Naive thymus-derived CD4-positive, alpha-beta T cell (primary cell): ENCODE results near the gene USP17L5. TPM values are rescaled to one million over a fixed set of nuclear protein-coding genes. Genes with fewer than 3 reads are reported as not detected.
"Not testable (repeated sequence)": the region's sequence is repeated elsewhere in the genome, so short reads cannot be mapped to it uniquely, and the experiment has no call there.

Source experiments
- ATAC-seq: fragments of 150-1000 bp; cut with Tn5 transposase; 2 replicates; pipeline ENCODE4 v1.10.0; 2021; ENCODE audit warnings: mild to moderate bottlenecking, moderate library complexity
- CTCF ChIA-PET: fragments of 350-600 bp; sonication (Branson Sonifier 250); formaldehyde crosslinking; loops from one replicate; lab custom pipeline; 2021; ENCODE audit warnings: antibody characterized with exemption; lab: Charles Lee
- POLR2A ChIA-PET: fragments of 350-600 bp; sonication (Branson Sonifier 250); formaldehyde crosslinking; loops from one replicate; lab custom pipeline; 2021; ENCODE audit warnings: antibody characterized with exemption, inconsistent platforms; lab: Charles Lee
- DNase-seq, 9 donors: peaks; one replicate each; pipeline versions ENCODE4 v3.0.0 to v3.0.0-alpha.2; 2020 to 2022; ENCODE audit warnings: mixed read lengths in 1 of 9
- H3K27ac ChIP-seq: one replicate; pipeline ENCODE4 v1.7.0; 2013; ENCODE audit warnings: mild to moderate bottlenecking, low read depth, low read length, moderate library complexity
- H3K27me3 ChIP-seq, 2 donors: one replicate each; pipeline ENCODE4 v1.7.0; 2013; ENCODE audit warnings: low read length in 2 of 2, mild to moderate bottlenecking in 2 of 2, moderate library complexity in 2 of 2; ENCODE audit not compliant: control insufficient read depth in 2 of 2, insufficient read depth in 2 of 2
- H3K36me3 ChIP-seq, 3 experiments: 1 replicate in 2 of 3; 2 replicates in 1 of 3; pipeline ENCODE4 v1.7.0; 2013; ENCODE audit warnings: low read length in 3 of 3, mild to moderate bottlenecking in 3 of 3, moderate library complexity in 1 of 3; ENCODE audit not compliant: insufficient read depth in 3 of 3, control insufficient read depth in 2 of 3
- H3K4me1 ChIP-seq, 2 donors: one replicate each; pipeline ENCODE4 v1.7.0; 2013; ENCODE audit warnings: low read length in 2 of 2, mild to moderate bottlenecking in 2 of 2, moderate library complexity in 1 of 2; ENCODE audit not compliant: control insufficient read depth in 2 of 2, insufficient read depth in 2 of 2
- H3K4me3 ChIP-seq: 2 replicates; pipeline ENCODE4 v1.7.0; 2013; ENCODE audit warnings: mild to moderate bottlenecking, low read length
- H3K9me3 ChIP-seq, 3 experiments: 1 replicate in 2 of 3; 2 replicates in 1 of 3; pipeline ENCODE4 v1.7.0; 2013; ENCODE audit warnings: low read length in 3 of 3; ENCODE audit not compliant: control insufficient read depth in 2 of 3
- H3K27ac Mint-ChIP-seq, 9 donors: one replicate each; pipeline ENCODE4 v1.8.0; 2020 to 2022; ENCODE audit warnings: mixed read lengths in 9 of 9, mild to moderate bottlenecking in 8 of 9, moderate library complexity in 5 of 9, inconsistent platforms in 2 of 9
- H3K27me3 Mint-ChIP-seq, 5 donors: one replicate each; pipeline ENCODE4 v1.8.0; 2021 to 2022; ENCODE audit warnings: mixed read lengths in 5 of 5, mild to moderate bottlenecking in 1 of 5
- H3K36me3 Mint-ChIP-seq, 5 donors: one replicate each; pipeline ENCODE4 v1.8.0; 2020 to 2022; ENCODE audit warnings: mixed read lengths in 5 of 5, mild to moderate bottlenecking in 3 of 5, inconsistent platforms in 1 of 5
- H3K4me1 Mint-ChIP-seq, 7 donors: one replicate each; pipeline ENCODE4 v1.8.0; 2020 to 2022; ENCODE audit warnings: mixed read lengths in 7 of 7, mild to moderate bottlenecking in 3 of 7, inconsistent platforms in 1 of 7
- H3K4me3 Mint-ChIP-seq, 10 donors: one replicate each; pipeline ENCODE4 v1.8.0; 2020 to 2022; ENCODE audit warnings: mild to moderate bottlenecking in 10 of 10, mixed read lengths in 10 of 10, moderate library complexity in 6 of 10, inconsistent platforms in 2 of 10
- H3K9me3 Mint-ChIP-seq, 11 donors: one replicate each; pipeline ENCODE4 v1.8.0; 2020 to 2022; ENCODE audit warnings: mixed read lengths in 11 of 11, mild to moderate bottlenecking in 4 of 11, inconsistent platforms in 1 of 11, moderate library complexity in 1 of 11
- intact Hi-C, 2 donors: fragments of 100-400 bp; cut with micrococcal nuclease; formaldehyde crosslinking; loops; one replicate each; pipeline ENCODE4 v1.15.1; 2023
- polyA plus RNA-seq, 2 donors: library from polyadenylated mRNA; unstranded; fragments of 300-500 nt; fragmentation: Illumina TruSeq; gene quantifications; one replicate each; pipeline ENCODE4 v1.2.3, GENCODE V29; 2021
- total RNA-seq, 6 experiments: library from RNA in 5 of 6; stranded (reverse) in 5 of 6; gene quantifications; 1 replicate in 5 of 6; 2 replicates in 1 of 6; pipeline ENCODE4 v1.2.3 and lab custom pipeline; 2021 to 2026

USP17L5 gene
- total and polyA plus RNA-seq, 7 experiments from 2014 or later, result not detected

- H3K9me3 Mint-ChIP-seq, DNase-seq, H3K27ac ChIP-seq, H3K4me1 ChIP-seq, H3K27me3 ChIP-seq, H3K4me3 ChIP-seq, ATAC-seq, H3K36me3 ChIP-seq, POLR2A ChIA-PET, H3K27ac Mint-ChIP-seq, H3K4me3 Mint-ChIP-seq, intact Hi-C loops, CTCF ChIA-PET, H3K4me1 Mint-ChIP-seq, H3K36me3 Mint-ChIP-seq, H3K9me3 ChIP-seq, H3K27me3 Mint-ChIP-seq: not testable (repeated sequence)
Measured at GRCh38 chr4:9350866-9351265, 11.7 kb downstream of the USP17L5 start.

- H3K9me3 Mint-ChIP-seq, CTCF ChIA-PET, H3K27me3 Mint-ChIP-seq, H3K27ac ChIP-seq, H3K36me3 ChIP-seq, H3K27ac Mint-ChIP-seq, intact Hi-C loops, H3K9me3 ChIP-seq, H3K36me3 Mint-ChIP-seq, H3K4me1 Mint-ChIP-seq, H3K27me3 ChIP-seq, DNase-seq, H3K4me3 ChIP-seq, H3K4me3 Mint-ChIP-seq, H3K4me1 ChIP-seq, ATAC-seq, POLR2A ChIA-PET: not testable (repeated sequence)
Measured at GRCh38 chr4:9353338-9353737, 14.1 kb downstream of the USP17L5 start, which contains the start of gene USP17L29. TSS of gene USP17L29 (plus strand) at chr4:9353638. CDS start at chr4:9353638, 0 bp downstream.

GRCh38 chr4:9362829-9363228 lies 23.6 kb downstream of the USP17L5 start, which contains the start of gene USP17L30:
TSS of gene USP17L30 (plus strand) at chr4:9363129. CDS start at chr4:9363129, 0 bp downstream.
- H3K4me3 ChIP-seq, H3K36me3 ChIP-seq, H3K9me3 Mint-ChIP-seq, H3K27ac Mint-ChIP-seq, POLR2A ChIA-PET, H3K27me3 ChIP-seq, H3K27me3 Mint-ChIP-seq, CTCF ChIA-PET, H3K36me3 Mint-ChIP-seq, DNase-seq, H3K9me3 ChIP-seq, H3K4me1 Mint-ChIP-seq, ATAC-seq, H3K4me1 ChIP-seq, H3K27ac ChIP-seq, H3K4me3 Mint-ChIP-seq, intact Hi-C loops: not testable (repeated sequence)

GRCh38 chr4:9379881-9380280 lies 40.7 kb downstream of the USP17L5 start:
- H3K27me3 ChIP-seq, H3K27me3 Mint-ChIP-seq, intact Hi-C loops, H3K4me1 Mint-ChIP-seq, H3K9me3 Mint-ChIP-seq, H3K36me3 Mint-ChIP-seq, H3K36me3 ChIP-seq, H3K9me3 ChIP-seq, CTCF ChIA-PET, H3K27ac ChIP-seq, ATAC-seq, H3K4me3 ChIP-seq, DNase-seq, H3K27ac Mint-ChIP-seq, POLR2A ChIA-PET, H3K4me1 ChIP-seq: not testable (repeated sequence)
- peak overlapping the region in 4 of 10 donors; percentile 19 to 68 (median 36) for H3K4me3 Mint-ChIP-seq

- H3K27me3 Mint-ChIP-seq, H3K9me3 ChIP-seq, H3K9me3 Mint-ChIP-seq, H3K36me3 Mint-ChIP-seq, H3K27ac ChIP-seq, H3K4me1 Mint-ChIP-seq, H3K4me1 ChIP-seq, H3K36me3 ChIP-seq, ATAC-seq, intact Hi-C loops, CTCF ChIA-PET, POLR2A ChIA-PET, H3K27me3 ChIP-seq: not testable (repeated sequence)
- peak overlapping the region in 8 of 10 donors; percentile 47 to 74 (median 62) for H3K4me3 Mint-ChIP-seq
- H3K27ac Mint-ChIP-seq, result peak overlapping the region in 1 of 9 donors; percentile 50
- peak overlapping the region; percentile 27 for H3K4me3 ChIP-seq
- DNase-seq, result peak; percentile 18 to 65 (median 63)
Measured at GRCh38 chr4:9381012-9381534, 41.9 kb downstream of the USP17L5 start.

- H3K4me3 ChIP-seq, result no peak overlapping the region
- ATAC-seq (no peak), DNase-seq (no peak)
- peaks cover 0 to 5% (median 2%) of the 10 kb centered on the region in 5 donors for H3K27me3 Mint-ChIP-seq
- no peaks in the 10 kb centered on the region for H3K9me3 Mint-ChIP-seq
- H3K36me3 ChIP-seq, result no peaks in the 10 kb centered on the region
- no peaks in the 10 kb centered on the region for H3K27me3 ChIP-seq
- no peaks in the 10 kb centered on the region for H3K9me3 ChIP-seq
- H3K36me3 Mint-ChIP-seq, result no peaks in the 10 kb centered on the region
- ChIA-PET CTCF (no interaction called here), POLR2A (no interaction called here)
- peaks cover 0 to 4% (median 0%) of the 10 kb centered on the region in 7 donors for H3K4me1 Mint-ChIP-seq
- no peak overlapping the region for H3K27ac Mint-ChIP-seq
- H3K4me3 Mint-ChIP-seq, result no peak overlapping the region
- H3K4me1 ChIP-seq, result no peaks in the 10 kb centered on the region
- no peak overlapping the region for H3K27ac ChIP-seq
- intact Hi-C loops, result no loop called here
Measured at GRCh38 chr4:9384126-9384525, 44.9 kb downstream of the USP17L5 start.

GRCh38 chr4:9389001-9389400 lies 49.8 kb downstream of the USP17L5 start:
- H3K36me3 ChIP-seq, H3K4me3 ChIP-seq, CTCF ChIA-PET, H3K36me3 Mint-ChIP-seq, H3K4me1 Mint-ChIP-seq, intact Hi-C loops, H3K9me3 Mint-ChIP-seq, POLR2A ChIA-PET, DNase-seq, H3K4me1 ChIP-seq, H3K27ac Mint-ChIP-seq, ATAC-seq, H3K4me3 Mint-ChIP-seq, H3K27ac ChIP-seq, H3K9me3 ChIP-seq, H3K27me3 ChIP-seq: not testable (repeated sequence)
- peaks cover 4 to 14% (median 9%) of the 10 kb centered on the region in 5 donors for H3K27me3 Mint-ChIP-seq
